GM11168 (cell line): ENCODE measurements around the gene ASB7.
"Not testable (repeated sequence)": the region's sequence is repeated elsewhere in the genome, so short reads cannot be mapped to it uniquely, and the experiment has no call there.

Experiments
- in situ Hi-C: fragments of 300-500 bp; cut with MboI; formaldehyde crosslinking; loops from one replicate; pipeline ENCODE4 v1.12.0; 2022; ENCODE audit warnings: low sequenced_read_pairs; ENCODE audit not compliant: unreplicated experiment

The ASB7 gene, protein sequence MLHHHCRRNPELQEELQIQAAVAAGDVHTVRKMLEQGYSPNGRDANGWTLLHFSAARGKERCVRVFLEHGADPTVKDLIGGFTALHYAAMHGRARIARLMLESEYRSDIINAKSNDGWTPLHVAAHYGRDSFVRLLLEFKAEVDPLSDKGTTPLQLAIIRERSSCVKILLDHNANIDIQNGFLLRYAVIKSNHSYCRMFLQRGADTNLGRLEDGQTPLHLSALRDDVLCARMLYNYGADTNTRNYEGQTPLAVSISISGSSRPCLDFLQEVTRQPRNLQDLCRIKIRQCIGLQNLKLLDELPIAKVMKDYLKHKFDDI

DNA sequence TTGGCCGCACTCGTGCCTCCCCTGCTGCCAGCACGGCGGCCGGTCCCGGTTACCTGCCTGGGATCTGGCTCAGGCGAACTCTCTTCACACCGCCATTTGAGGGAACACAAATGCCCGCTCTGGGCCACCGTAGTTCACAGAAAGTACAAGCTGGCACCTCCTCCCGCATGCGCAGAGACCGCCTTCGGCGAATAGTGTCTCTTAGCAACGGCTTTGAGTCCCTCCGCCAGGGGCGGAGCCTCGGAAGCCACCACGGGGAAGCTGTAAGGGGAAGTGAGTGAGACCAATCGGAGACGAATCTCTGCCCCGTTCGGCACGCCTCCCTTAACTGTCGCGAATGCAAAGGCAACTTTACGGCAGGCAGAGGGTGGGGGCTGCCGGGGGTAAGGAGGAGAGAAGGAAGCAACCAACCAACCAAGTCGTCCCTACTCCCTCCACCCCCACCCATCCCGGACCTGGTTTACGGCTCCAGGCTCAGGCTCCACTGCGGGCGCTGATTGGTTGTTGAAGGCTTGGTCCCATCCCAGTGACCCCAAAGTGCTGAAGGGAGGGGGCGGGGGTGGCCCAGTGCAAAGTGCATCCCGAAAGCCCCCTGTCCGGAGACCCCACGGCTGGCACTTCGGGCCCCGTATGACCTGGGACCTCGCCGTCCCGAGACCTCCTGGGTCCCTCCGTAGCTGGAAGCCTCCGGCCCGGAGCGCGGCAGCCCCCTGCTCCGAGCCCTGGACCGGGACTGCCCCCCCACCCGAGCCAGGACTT, at the start of gene ASB7, which contains the start of gene LINS1:
ASB7 (plus strand) TSS at position 526 of the 759 bp plus-strand sequence. CDS start 9,628 bp downstream, outside the sequence.
LINS1 (minus strand) TSS at position 121 of the 759 bp plus-strand sequence. CDS start 21,342 bp downstream, outside the sequence.
- in situ Hi-C loops: loop anchor here (25.0 kb wide), 1 partner anchor 410 kb away; no protein-coding TSS in a partner anchor

DNA sequence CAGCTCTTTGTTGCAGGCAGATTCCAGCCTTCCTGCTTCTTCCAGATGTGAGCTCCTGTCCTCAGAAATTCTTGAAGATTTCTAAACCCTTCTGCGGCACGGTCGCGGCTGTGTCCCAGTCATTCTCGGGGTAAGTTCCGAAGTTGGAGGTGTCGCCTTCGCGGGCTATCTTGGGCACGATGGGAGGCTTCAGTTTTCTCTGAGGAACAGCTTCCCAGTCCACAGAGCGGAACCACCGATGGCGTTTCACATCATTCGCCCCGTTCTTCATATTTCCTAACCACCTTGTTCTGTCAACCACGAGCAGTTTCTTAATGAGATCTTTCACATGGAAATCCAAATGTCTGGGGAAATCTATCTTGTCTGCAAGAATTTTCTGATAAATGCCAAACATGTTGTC, 48.9 kb upstream of the ASB7 start:
- in situ Hi-C loops: loop anchor here (25.0 kb wide), 1 partner anchor 616 kb away; no protein-coding TSS in a partner anchor

DNA sequence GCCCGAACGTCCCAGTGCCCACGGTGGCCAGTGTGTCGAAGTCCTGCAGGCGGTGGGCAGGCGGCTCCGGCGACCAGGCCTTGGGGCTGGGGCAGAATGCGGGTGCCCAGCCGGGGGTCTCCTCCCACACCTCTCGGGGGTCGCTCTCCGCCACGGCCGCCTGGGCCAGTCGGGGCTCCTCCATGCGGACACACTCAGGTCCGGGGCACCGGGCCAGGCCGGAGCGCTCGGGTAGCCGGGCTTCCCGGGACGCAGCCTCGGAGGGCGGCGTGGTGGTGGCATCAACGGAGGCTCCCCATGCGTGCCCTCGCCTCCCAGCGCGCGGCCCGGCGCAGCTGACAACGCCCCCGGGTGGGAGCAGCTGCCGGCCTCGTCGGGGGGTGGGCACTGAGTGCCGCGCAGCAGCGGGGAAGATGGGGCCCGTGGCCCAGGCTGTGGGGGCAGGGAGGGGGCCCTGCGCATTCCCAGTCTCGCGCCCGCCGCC, 43.6 kb upstream of the ASB7 start:
- in situ Hi-C loops: loop anchor here (25.0 kb wide), 1 partner anchor 622 kb away; no protein-coding TSS in a partner anchor

DNA sequence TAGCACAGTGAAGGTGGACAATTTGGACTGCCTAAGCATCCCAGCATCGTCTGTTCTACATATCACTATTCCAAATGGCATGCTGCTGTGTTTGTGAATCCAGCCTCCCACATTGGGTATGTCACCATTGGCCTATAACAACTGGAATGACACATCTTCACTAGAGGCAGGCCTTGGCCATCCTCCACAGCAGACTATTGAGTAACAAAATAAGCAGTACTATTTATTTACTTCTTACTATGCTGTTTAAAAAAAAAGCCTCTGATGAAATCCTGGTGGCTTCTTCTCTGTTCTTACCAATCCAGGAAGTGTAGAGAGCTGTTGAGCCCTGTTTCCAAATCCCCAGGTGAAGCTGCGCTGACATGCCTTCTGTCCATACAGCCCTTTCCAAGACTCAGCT, 43.1 kb upstream of the ASB7 start:
- in situ Hi-C loops: loop anchor here (25.0 kb wide), 1 partner anchor 622 kb away; no protein-coding TSS in a partner anchor

DNA sequence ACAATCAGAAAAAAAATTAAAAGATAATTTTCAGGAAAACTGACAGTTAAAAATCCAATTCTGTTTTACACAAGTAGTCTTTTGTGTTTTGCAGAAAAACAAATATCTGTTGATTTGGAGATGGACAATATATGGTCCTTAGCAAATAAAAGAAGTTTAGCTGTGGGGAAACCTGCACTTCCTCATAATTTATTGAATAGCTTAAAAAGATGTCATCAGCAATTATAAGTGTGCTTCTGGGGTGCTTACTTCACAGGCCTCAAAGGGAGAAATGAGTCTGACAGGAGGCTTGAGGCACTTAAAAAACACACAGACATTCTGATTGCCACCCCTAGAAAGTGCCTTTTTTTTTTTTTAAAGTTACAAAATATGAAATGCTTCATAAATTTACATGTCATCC, 42.1 kb upstream of the ASB7 start:
- in situ Hi-C loops: loop anchor here (25.0 kb wide), 1 partner anchor 623 kb away; no protein-coding TSS in a partner anchor

DNA sequence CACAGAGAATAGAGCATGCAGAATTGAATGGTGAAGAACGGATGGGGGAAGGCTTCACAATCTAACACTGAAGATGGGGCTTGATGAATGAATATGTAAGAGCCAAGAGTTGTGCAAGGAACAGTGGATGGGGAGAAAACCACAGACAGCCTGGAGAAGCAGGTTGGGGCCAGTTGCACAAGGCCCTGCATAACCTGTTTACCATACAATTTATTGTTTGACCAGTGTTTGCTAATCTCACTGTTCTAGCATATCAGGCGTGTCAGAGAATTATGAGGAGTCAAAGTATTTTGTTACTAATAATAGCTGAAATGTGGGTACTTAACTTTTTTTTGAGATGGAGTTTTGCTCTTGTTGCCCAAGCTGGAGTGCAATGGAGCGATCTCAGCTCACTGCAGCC, 36.8 kb upstream of the ASB7 start:
- in situ Hi-C loops: loop anchor here (25.0 kb wide), 1 partner anchor 628 kb away; no protein-coding TSS in a partner anchor

DNA sequence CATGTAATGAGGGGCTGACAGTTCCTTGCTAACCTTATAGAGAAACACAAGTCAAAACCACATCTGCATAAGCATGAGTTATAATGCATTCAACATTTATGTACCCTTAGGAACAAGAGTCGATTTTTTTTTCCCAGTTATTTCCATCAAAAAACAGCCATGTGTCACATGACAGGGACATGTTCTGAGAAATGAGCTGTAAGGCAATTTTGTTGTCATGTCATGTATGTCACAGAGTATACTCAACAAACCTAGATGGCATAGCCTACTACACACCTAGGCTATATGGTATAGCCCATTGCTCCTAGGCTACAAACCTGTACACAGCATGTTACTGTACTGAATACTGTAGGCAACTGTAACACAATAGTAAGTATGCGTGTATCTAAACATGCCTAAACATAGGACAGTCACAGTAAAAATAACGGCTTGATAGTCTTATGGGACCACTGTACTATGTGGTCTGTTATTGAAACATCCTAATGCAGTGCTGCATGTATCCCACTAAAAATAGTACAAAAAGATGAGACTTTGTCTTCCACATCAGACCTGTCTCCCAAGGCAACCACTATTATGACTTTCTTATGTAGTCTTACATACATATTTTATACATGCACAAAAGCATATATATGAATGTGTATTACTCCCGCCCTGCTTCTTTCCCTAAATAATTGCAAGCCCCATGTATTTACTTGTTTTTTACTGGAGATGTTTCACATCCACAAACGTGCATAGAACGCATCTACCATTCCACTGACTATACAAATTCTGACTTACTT, 35.4 kb upstream of the ASB7 start:
- in situ Hi-C loops: loop anchor here (25.0 kb wide), 1 partner anchor 630 kb away; no protein-coding TSS in a partner anchor

DNA sequence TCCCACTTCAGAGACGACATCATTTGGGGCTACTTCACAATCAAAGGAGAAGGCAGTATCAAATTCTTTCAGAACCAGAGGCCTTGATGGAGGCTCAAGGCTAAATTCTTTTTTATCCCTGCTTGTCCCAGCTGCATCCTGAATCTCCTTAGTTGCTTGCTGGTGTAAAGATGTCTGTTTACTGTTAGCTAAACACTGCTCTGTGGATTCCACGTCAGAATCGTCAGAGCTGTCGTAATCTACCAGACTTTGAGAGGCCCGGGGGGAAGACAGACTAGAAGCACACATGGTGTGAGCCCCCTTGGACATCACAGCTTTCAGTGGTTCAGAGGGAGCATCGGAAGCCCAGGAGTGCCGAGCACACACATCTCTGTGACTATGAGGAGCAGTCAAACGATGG, 33.0 kb upstream of the ASB7 start:
- in situ Hi-C loops: loop anchor here (25.0 kb wide), 1 partner anchor 632 kb away; no protein-coding TSS in a partner anchor

DNA sequence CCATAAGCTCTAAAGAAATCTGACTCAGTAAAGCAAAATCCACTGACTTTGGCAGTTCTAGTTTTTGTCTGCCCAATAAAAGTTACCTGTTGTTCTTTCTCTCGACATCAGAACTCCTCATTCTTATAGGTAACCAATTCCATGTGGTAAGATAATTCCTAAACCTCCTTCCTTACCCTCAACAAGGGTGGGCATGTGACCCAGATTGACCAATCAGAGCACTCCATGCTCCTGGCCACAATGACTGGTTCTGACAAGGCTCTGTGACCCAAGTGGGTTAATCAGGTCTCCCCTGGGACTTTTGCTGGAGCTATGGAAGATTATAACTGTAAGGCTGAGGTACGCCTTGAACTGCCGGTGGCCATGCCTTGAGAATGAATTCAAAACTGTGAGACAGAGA, 32.1 kb upstream of the ASB7 start:
- in situ Hi-C loops: loop anchor here (25.0 kb wide), 1 partner anchor 633 kb away; no protein-coding TSS in a partner anchor

DNA sequence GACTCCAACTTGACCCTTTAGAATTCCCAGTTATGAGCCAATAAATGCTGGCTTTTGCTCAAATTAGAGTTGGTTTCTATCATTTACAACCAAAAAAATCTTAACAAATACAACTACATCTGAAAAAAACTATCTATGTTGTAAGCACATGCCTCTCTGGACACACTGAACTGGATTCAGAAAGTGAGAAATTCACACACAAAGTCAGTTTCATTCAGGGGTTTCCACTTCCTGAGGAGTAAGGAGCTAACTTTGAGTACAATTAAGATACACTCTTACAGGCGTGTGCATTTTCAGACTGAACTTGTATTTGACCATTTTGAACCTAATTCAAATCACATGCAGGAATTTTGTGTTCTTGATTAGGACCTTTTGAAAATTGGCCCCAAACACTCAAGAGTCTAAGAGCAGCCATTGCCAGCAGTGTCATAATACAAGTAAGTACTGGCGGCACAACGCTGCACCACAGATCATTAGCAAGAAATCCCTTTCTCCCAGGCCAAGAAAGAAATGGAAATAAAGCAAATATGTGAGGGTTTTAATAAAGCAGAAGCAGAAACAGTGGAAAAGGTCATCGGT, 31.6 kb upstream of the ASB7 start:
- in situ Hi-C loops: loop anchor here (25.0 kb wide), 1 partner anchor 634 kb away; no protein-coding TSS in a partner anchor

DNA sequence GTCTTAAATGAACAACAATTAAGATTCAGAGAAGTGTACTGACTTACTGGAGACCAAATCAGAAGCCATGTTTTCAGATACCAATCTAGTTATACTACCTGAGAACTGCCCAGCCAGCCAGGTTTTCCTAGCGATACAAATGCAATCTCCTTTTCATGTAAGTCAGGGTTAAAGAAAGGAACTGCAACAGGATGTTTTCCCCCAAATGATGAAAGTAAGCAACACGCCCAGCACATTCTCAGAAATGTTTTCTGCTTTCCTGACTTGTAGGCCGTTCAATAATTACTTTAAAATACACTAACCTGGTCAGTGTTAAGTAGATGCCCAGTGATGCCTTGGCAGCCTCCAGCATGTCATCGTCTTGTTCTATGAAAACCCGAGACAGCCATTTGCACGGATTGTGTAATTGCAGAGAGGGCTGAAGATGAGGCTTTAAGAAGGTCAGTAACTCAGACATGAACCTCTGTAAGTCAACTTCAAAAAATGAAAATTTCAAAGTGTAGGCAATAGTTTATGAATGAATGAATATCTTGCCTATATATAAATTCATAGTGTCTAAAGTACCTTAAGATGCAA, 30.7 kb upstream of the ASB7 start:
- in situ Hi-C loops: loop anchor here (25.0 kb wide), 1 partner anchor 634 kb away; no protein-coding TSS in a partner anchor

DNA sequence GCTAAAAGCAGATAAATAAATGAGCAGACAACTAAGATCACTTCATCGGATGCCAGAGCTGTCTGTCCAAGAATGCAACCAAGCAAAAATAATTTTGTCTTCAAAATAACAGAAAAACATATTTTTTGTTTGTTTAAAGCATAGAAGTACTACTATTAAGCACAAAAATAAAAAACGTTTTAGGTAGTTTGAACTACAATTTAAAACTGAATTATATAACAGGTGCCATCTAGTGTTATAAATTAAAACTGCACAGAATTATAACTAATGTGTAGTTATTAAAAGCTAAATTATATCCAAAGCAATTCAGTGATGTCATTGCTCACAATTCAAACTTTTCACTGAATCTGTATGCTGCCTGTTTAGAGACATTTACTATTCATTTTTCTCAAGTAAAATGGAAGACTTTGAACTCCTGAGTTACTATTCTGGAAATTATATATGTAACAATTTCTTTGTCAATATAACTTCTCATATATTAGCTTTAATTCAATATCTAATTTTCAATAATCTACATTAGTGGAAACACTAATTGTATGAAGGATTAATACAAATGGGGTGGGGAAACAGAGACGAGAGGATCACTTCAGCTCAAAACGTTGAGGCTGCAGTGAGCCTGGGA, 29.9 kb upstream of the ASB7 start:
- in situ Hi-C loops: loop anchor here (25.0 kb wide), 1 partner anchor 635 kb away; no protein-coding TSS in a partner anchor

DNA sequence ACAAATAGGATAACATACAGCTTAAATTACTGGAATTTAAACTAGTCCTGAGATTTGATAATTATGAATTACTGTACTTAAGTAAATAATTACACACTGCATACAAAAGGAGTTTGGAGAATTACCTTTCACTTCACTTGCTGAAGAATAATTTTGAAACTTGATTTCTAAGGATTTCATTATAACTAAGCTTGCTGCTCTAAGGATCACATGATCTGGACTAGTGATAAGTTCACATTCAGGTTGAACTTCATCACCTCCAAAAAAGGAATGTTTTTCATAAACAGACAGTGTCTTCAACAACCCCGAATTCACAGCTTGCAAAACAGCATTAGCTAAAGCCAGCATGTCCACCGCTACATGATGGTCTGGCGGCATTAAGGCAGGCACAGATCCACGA, 28.9 kb upstream of the ASB7 start:
- in situ Hi-C loops: loop anchor here (25.0 kb wide), 1 partner anchor 636 kb away; no protein-coding TSS in a partner anchor

DNA sequence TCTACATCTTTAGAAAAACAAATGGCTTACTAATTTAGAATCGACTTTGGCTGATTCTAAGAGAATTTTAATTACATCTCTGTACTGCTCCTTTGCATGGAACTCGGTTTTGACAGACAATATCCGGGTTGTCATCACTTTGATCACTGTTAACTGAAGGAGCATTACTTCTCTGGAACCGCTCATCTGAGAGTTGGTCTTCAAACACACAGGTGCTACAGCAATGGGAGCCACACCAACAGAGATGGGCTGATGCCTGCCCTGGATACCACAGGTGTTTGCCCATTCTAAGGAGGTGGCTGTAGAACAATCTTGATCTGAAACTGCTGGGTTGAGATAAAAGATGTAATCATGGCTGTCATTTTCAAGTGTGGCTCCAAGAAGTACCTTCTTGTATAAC, 22.0 kb upstream of the ASB7 start:
- in situ Hi-C loops: no loop called here

DNA sequence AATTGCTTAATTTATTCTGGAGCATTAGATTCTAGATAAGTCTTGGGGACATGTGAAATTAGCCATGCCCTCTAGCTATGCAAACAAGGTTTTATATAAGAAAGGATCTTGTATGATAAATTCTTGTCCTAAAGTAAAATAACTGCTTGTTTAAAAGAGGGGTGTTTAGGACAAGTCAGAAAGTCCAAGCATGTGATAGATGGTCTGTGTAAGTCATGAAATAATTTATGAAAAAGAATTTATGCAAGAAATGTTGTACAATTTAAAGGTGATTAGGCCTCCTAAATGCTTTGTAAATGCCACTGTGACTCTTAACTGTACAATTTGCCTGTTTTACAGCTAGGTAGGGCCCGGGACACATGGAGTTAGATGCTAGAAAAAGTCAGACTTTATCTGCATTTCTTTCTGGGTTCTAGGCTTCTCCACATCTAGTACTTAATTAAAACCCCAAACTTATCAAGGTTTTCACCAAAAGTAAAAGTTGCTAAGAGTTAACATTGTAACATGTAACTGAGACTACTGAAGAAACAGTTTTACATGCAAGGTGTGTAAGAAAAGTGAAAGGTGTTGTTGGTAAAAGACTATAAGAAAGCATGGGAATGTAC, 13.6 kb upstream of the ASB7 start:
- in situ Hi-C loops: no loop called here

DNA sequence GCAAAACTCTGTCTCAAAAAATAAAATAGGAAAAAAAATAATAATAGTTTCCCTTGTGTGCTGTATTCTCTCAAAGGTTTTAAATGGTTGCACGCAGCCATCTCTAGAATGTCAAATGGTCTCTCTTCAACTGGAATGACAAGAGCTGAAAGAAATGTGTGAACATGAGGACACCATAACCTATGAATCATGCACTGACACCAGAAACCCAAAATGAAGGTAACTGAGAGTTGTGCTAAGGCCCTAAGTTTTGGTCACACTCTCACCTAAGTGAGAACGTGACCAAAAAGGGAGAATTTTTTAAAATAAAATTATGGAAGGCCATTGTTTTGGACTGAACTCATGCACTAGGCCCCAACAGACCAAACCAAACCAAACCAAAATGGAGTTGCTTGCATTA, 11.2 kb upstream of the ASB7 start:
- in situ Hi-C loops: not testable (repeated sequence)

DNA sequence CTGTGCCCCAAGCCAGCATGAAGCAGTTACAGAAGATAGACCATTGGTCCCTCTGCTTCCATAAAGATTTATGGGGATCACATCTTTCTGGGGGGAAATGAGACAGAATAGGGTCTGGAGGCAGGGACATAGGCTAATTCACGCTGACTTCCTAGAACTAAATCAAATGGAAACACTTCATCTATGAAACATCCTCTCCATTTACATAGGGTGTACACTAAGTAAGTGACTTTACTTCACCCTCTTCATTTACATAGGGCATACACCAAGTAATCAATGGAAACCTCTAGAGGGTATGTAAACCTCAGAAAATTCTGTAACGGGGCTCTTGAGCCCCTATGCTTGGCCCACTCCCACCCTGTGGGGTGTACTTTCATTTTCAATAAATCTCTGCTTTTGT, 10.6 kb upstream of the ASB7 start:
- in situ Hi-C loops: no loop called here

DNA sequence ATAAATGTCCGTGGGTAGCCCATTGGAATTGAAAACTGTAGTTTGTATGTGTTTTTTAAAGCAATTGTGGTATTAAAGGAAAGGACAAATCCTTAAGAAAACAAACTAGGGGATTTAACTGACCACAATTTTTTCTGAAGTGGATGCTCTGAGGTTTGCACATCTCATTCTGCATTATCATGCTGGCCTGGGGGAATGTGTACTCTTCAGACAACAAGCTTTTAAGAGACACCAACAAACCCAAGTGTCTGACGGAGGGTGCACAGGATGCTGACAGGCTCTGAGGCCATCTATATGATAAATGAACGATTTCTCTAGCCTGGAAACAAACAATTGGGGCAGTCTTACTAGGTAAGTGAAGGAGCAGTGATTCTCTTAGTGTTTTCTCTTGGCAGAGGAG, 9.5 kb upstream of the ASB7 start:
- in situ Hi-C loops: no loop called here
